B cell (primary cell): ENCODE data around the gene MRPL24.

Source experiments
- EZH2 ChIP-seq: IDR thresholded peaks from 2 replicates; pipeline ENCODE4 v1.6.1; 2012; ENCODE audit warnings: borderline replicate concordance, low read depth, mild to moderate bottlenecking, moderate library complexity, low read length; ENCODE audit not compliant: insufficient read depth, poor library complexity, severe bottlenecking
- TF ChIP-seq, protein P1 (sequence below): fragments of 200-600 bp; IDR thresholded peaks from one replicate; pipeline ENCODE4 v1.8.0; 2022; ENCODE audit warnings: antibody characterized with exemption, mild to moderate bottlenecking

GRCh38 chr1:156777573-156777972 is 36.7 kb upstream of the MRPL24 start:
- TF ChIP-seq, protein P1, sequence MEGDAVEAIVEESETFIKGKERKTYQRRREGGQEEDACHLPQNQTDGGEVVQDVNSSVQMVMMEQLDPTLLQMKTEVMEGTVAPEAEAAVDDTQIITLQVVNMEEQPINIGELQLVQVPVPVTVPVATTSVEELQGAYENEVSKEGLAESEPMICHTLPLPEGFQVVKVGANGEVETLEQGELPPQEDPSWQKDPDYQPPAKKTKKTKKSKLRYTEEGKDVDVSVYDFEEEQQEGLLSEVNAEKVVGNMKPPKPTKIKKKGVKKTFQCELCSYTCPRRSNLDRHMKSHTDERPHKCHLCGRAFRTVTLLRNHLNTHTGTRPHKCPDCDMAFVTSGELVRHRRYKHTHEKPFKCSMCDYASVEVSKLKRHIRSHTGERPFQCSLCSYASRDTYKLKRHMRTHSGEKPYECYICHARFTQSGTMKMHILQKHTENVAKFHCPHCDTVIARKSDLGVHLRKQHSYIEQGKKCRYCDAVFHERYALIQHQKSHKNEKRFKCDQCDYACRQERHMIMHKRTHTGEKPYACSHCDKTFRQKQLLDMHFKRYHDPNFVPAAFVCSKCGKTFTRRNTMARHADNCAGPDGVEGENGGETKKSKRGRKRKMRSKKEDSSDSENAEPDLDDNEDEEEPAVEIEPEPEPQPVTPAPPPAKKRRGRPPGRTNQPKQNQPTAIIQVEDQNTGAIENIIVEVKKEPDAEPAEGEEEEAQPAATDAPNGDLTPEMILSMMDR: no peak
- no peak for TF ChIP-seq EZH2
